SK-N-SH (cell line): Measurements from ENCODE around the gene IPPK. TPM values are rescaled to one million over a fixed set of nuclear protein-coding genes. Genes with fewer than 3 reads are reported as not detected.

Source experiments
- CTCF ChIA-PET: fragments of 300-600, 350-600 bp; formaldehyde crosslinking; extraction: SDS; loops from one replicate; lab custom pipeline; 2021; lab: Yijun Ruan, JAX
- POLR2A ChIA-PET: fragments of 350-600 bp; sonication (Branson Sonifier 250); formaldehyde crosslinking; extraction: SDS; loops from one replicate; lab custom pipeline; 2020; ENCODE audit warnings: antibody characterized with exemption, inconsistent platforms; lab: Yijun Ruan, JAX
- DNase-seq: peaks from one replicate; pipeline ENCODE4 v3.0.0; 2012
- H2AFZ ChIP-seq: fragments of 200-600 bp; sonication (generic); 2 replicates; pipeline ENCODE4 v1.8.1; 2016; ENCODE audit warnings: antibody characterized with exemption, mild to moderate bottlenecking, low read depth
- H3F3A ChIP-seq: fragments of 200-600 bp; sonication (generic); replicated peaks from 2 replicates; pipeline ENCODE3; 2016; ENCODE audit warnings: antibody characterized with exemption, mild to moderate bottlenecking; ENCODE audit not compliant: insufficient read depth
- H3K27ac ChIP-seq, 2 experiments: fragments of 200-500 bp in 1 of 2; fragments of 200-600 bp in 1 of 2; sonication (Bioruptor generic) in 1 of 2; sonication (generic), shearing (Covaris generic) in 1 of 2; 2 replicates each; pipeline versions ENCODE4 v1.5.1 to v1.6.1; 2014 to 2016; ENCODE audit warnings: low read depth in 2 of 2, inconsistent platforms in 1 of 2, low read length in 1 of 2, mild to moderate bottlenecking in 1 of 2, mixed read lengths in 1 of 2
- H3K27me3 ChIP-seq: fragments of 200-600 bp; sonication (generic), shearing (Covaris generic); 2 replicates; pipeline ENCODE4 v1.6.1; 2016; ENCODE audit warnings: mixed run types; ENCODE audit not compliant: insufficient read depth
- H3K36me3 ChIP-seq, 2 experiments: fragments of 200-500 bp in 1 of 2; fragments of 200-600 bp in 1 of 2; sonication (Bioruptor generic) in 1 of 2; sonication (generic) in 1 of 2; replicated peaks in 1 of 2; 2 replicates each; pipeline versions ENCODE3 to v1.5.1; 2014 to 2016; ENCODE audit warnings: low read length in 1 of 2, mild to moderate bottlenecking in 1 of 2; ENCODE audit not compliant: insufficient read depth in 2 of 2, control insufficient read depth in 1 of 2
- H3K4me1 ChIP-seq, 2 experiments: fragments of 200-500 bp in 1 of 2; fragments of 200-600 bp in 1 of 2; sonication (Bioruptor generic) in 1 of 2; sonication (generic), shearing (Covaris generic) in 1 of 2; 2 replicates each; pipeline versions ENCODE4 v1.5.1 to v1.6.1; 2014 to 2016; ENCODE audit warnings: low read depth in 1 of 2, low read length in 1 of 2, mixed run types in 1 of 2; ENCODE audit not compliant: insufficient read depth in 2 of 2, control insufficient read depth in 1 of 2
- H3K4me2 ChIP-seq: fragments of 200-600 bp; sonication (generic), shearing (Covaris generic); 2 replicates; pipeline ENCODE4 v1.6.1; 2017; ENCODE audit warnings: mixed run types
- H3K4me3 ChIP-seq, 2 experiments: fragments of 200-500 bp in 1 of 2; fragments of 200-600 bp in 1 of 2; sonication (Bioruptor generic) in 1 of 2; sonication (generic), shearing (Covaris generic) in 1 of 2; 2 replicates each; pipeline versions ENCODE4 v1.5.1 to v1.8.1; 2014 to 2016; ENCODE audit warnings: low read depth in 2 of 2, inconsistent platforms in 1 of 2, low read length in 1 of 2, mild to moderate bottlenecking in 1 of 2, mixed read lengths in 1 of 2, moderate library complexity in 1 of 2
- H3K79me2 ChIP-seq: fragments of 200-600 bp; sonication (generic); 2 replicates; pipeline ENCODE4 v1.8.1; 2017; ENCODE audit warnings: mild to moderate bottlenecking; ENCODE audit not compliant: insufficient read depth
- H3K9ac ChIP-seq: fragments of 200-600 bp; sonication (generic); 2 replicates; pipeline ENCODE4 v1.6.1; 2017; ENCODE audit warnings: mixed run types
- H3K9me2 ChIP-seq: fragments of 200-600 bp; sonication (generic); 2 replicates; pipeline ENCODE4 v1.6.1; 2017; ENCODE audit warnings: mixed run types
- H3K9me3 ChIP-seq: fragments of 200-600 bp; sonication (generic); 2 replicates; pipeline ENCODE4 v1.6.1; 2017; ENCODE audit warnings: mixed run types, mild to moderate bottlenecking, moderate library complexity
- H4K20me1 ChIP-seq: fragments of 200-600 bp; sonication (generic); 2 replicates; pipeline ENCODE4 v1.6.1; 2017; ENCODE audit warnings: mild to moderate bottlenecking, mixed run types; ENCODE audit not compliant: insufficient read depth
- FOXM1 ChIP-seq: IDR thresholded peaks from 2 replicates; pipeline ENCODE4 v1.4.0; 2012; ENCODE audit warnings: low read depth, mild to moderate bottlenecking
- GABPA ChIP-seq: IDR thresholded peaks from 2 replicates; pipeline ENCODE4 v1.4.0; 2012; ENCODE audit warnings: low read depth, mild to moderate bottlenecking
- GATA2 ChIP-seq: sonication (generic); formaldehyde crosslinking; IDR thresholded peaks from 2 replicates; pipeline ENCODE4 v1.5.0; 2020; ENCODE audit warnings: mild to moderate bottlenecking, missing genetic modification reagents
- JUND ChIP-seq: IDR thresholded peaks from 2 replicates; pipeline ENCODE4 v1.4.0; 2012
- MEF2A ChIP-seq: IDR thresholded peaks from 2 replicates; pipeline ENCODE4 v1.4.0; 2012; ENCODE audit warnings: low read depth, borderline replicate concordance
- MXI1 ChIP-seq: IDR thresholded peaks from 2 replicates; pipeline ENCODE4 v1.6.1; 2012; ENCODE audit warnings: mild to moderate bottlenecking, low read depth, low read length, improper control_type of control experiment
- POLR2AphosphoS5 ChIP-seq: IDR thresholded peaks from 2 replicates; pipeline ENCODE4 v1.6.1; 2012; ENCODE audit warnings: low read depth, low read length
- RAD21 ChIP-seq: IDR thresholded peaks from 2 replicates; pipeline ENCODE4 v1.6.1; 2012; ENCODE audit warnings: mild to moderate bottlenecking, low read length
- RCOR1 ChIP-seq: fragments of 150-350 bp; IDR thresholded peaks from 2 replicates; pipeline ENCODE4 v1.6.1; 2017; ENCODE audit warnings: antibody characterized with exemption, low read length
- RXRA ChIP-seq: IDR thresholded peaks from 2 replicates; pipeline ENCODE4 v1.4.0; 2012; ENCODE audit warnings: low read depth, mild to moderate bottlenecking, borderline replicate concordance
- SMC3 ChIP-seq: IDR thresholded peaks from 2 replicates; pipeline ENCODE4 v1.6.1; 2012; ENCODE audit warnings: low read depth, low read length, improper control_type of control experiment
- TAF1 ChIP-seq: IDR thresholded peaks from 2 replicates; pipeline ENCODE4 v1.6.1; 2012; ENCODE audit warnings: low read depth, mild to moderate bottlenecking, low read length, moderate library complexity, borderline replicate concordance
- TEAD4 ChIP-seq: IDR thresholded peaks from 2 replicates; pipeline ENCODE4 v1.4.0; 2012; ENCODE audit warnings: mild to moderate bottlenecking, borderline replicate concordance; ENCODE audit not compliant: insufficient read depth
- WGBS: methylation state at CpG from one replicate; pipeline ENCODE4 v1.1.6; 2017; ENCODE audit warnings: low lambda C conversion rate; 5-methylcytosine and 5-hydroxymethylcytosine counted together
- polyA plus RNA-seq, 3 experiments: library from polyadenylated mRNA; depleted of rRNA; stranded (reverse); fragments of >200 nt; gene quantifications; 2 replicates each; pipeline ENCODE4 v1.2.3, GENCODE V29; 2012
- TF ChIP-seq, protein P1 (sequence below): IDR thresholded peaks from 2 replicates; pipeline ENCODE4; 2012
- TF ChIP-seq, protein P2 (sequence below): fragments of 150-350 bp; IDR thresholded peaks from 2 replicates; pipeline ENCODE4 v1.6.1; 2017; ENCODE audit warnings: antibody characterized with exemption, low read length, low read depth, borderline replicate concordance
- TF ChIP-seq, protein P3 (sequence below): IDR thresholded peaks from 2 replicates; pipeline ENCODE4 v1.4.0; 2012; ENCODE audit warnings: low read depth, borderline replicate concordance
- TF ChIP-seq, protein P4 (sequence below): fragments of 150-350 bp; IDR thresholded peaks from 2 replicates; pipeline ENCODE4 v1.6.1; 2016; ENCODE audit warnings: mild to moderate bottlenecking, low read depth, low read length
- TF ChIP-seq, protein P5 (sequence below): IDR thresholded peaks from 2 replicates; pipeline ENCODE4 v1.4.0; 2012; ENCODE audit warnings: low read depth, borderline replicate concordance
- TF ChIP-seq, protein P6 (sequence below): fragments of 200-600 bp; sonication (generic); IDR thresholded peaks from 2 replicates; pipeline ENCODE4 v1.6.1; 2017; ENCODE audit warnings: antibody characterized with exemption, mild to moderate bottlenecking, moderate library complexity

Gene IPPK
- polyA plus RNA-seq, 1 of the 3 experiments (the other 2 are of a cell fraction): 16.5 TPM

DNA sequence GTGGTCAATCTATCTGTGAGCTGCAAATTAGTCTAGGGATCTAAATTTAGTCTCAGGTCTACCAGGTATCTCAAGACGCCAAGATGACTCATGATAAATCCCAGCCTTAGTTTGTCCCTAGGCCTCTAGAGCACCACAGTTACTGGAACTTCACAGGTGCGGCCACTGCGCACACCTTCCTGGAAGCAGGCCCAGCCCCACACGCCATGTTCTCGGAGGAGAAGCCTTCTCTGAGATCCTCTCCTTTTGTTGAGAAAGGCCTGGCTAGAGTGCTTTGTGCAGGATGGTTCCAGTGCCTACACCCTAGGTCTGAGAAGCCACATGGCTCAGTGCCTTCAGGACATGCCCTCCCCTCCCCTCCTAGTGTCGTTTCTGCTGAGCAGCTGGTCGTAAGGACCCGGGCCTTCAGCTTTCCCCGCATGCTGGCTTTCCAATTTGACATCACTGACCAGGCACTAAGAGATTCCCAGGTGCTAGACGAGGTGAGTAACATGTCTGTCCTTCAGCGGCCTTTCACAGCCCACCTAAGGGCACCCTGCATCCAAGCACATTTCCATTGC is 51.9 kb downstream of the IPPK start:
- TF ChIP-seq GATA2 (CRISPR knock-in tag) (no peak), RXRA (no peak), MXI1 (no peak)
- TF ChIP-seq, protein P1, sequence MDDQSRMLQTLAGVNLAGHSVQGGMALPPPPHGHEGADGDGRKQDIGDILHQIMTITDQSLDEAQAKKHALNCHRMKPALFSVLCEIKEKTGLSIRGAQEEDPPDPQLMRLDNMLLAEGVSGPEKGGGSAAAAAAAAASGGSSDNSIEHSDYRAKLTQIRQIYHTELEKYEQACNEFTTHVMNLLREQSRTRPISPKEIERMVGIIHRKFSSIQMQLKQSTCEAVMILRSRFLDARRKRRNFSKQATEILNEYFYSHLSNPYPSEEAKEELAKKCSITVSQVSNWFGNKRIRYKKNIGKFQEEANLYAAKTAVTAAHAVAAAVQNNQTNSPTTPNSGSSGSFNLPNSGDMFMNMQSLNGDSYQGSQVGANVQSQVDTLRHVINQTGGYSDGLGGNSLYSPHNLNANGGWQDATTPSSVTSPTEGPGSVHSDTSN: no peak
- TF ChIP-seq, protein P2, sequence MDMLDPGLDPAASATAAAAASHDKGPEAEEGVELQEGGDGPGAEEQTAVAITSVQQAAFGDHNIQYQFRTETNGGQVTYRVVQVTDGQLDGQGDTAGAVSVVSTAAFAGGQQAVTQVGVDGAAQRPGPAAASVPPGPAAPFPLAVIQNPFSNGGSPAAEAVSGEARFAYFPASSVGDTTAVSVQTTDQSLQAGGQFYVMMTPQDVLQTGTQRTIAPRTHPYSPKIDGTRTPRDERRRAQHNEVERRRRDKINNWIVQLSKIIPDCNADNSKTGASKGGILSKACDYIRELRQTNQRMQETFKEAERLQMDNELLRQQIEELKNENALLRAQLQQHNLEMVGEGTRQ: no peak
- TF ChIP-seq, all 33 proteins: peak for 0
- Histone ChIP-seq H3K4me3 (no peak overlapping the region), H3K27ac (no peak overlapping the region; a peak in 1 of 4 replicates), H3K27me3 (no peaks in the 10 kb centered on the region), H3K79me2 (no peaks in the 10 kb centered on the region), H3K9me2 (no peaks in the 10 kb centered on the region), H3F3A (no peaks in the 10 kb centered on the region), H4K20me1 (no peaks in the 10 kb centered on the region), H3K9me3 (no peaks in the 10 kb centered on the region), H3K4me2 (no peak overlapping the region), H3K9ac (no peak overlapping the region), H3K4me1 (no peaks in the 10 kb centered on the region; a peak in 2 of 4 replicates), H2AFZ (no peak overlapping the region), H3K36me3 (peaks cover 9 to 76% of the 10 kb centered on the region in 2 experiments)
- WGBS: 87% methylated on average over 10 of the region's 11 CpGs
- no peak for DNase-seq
- CTCF ChIA-PET: interaction anchor here (1.1 to 3.5 kb wide), 2 partner anchors 16 to 179 kb away, joined by 3 to 18 read pairs; no protein-coding TSS in a partner anchor
- POLR2A ChIA-PET: no interaction called here

DNA sequence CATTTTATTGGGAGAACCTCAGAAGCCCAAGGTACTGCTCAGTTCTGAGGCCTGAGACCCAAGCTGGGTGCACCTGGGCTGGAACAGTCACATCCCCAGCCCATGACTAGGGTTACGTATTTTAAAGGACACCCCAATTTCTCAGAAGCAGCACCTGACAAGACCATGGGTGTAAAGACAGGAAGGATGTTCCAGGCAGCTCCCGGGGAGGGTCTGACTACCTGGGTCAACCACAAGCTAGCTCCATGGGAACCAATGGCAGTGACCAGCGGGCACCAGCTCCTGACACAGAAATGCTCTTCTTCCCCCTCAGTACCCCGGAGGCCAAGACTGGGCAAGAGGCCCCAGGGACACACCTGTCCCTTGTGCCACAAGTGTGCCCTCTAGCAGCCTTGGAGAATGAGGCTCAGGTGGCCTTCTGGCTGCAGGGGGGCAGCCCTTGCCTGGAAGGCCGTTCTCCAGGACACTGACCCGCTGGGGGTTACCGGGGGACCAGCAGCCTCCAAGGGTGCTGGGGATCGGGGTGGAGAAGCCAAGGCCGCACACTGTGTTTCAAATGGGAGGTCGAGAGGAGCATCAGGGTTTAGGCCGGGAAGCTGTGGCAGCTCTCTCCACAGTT is 52.6 kb downstream of the IPPK start:
- H3F3A ChIP-seq: no peaks in the 10 kb centered on the region
- no peak overlapping the region for H3K9ac ChIP-seq
- no peak overlapping the region; a peak in 1 of 4 replicates for H3K27ac ChIP-seq
- H3K4me3 ChIP-seq: no peak overlapping the region
- ChIA-PET POLR2A (no interaction called here), CTCF (interaction anchor here (1.1 to 3.5 kb wide), 2 partner anchors 17 to 178 kb away, joined by 3 to 18 read pairs; no protein-coding TSS in a partner anchor)
- WGBS: 89% methylated on average over 7 of the region's 11 CpGs
- H3K36me3 ChIP-seq: peaks cover 9 to 79% of the 10 kb centered on the region in 2 experiments
- TF ChIP-seq RAD21 (no peak), GABPA (no peak), MXI1 (no peak), RCOR1 (no peak), JUND (no peak), TAF1 (no peak), FOXM1 (no peak), TEAD4 (no peak), POLR2AphosphoS5 (no peak), MEF2A (no peak), SMC3 (no peak)
- TF ChIP-seq, protein P3, sequence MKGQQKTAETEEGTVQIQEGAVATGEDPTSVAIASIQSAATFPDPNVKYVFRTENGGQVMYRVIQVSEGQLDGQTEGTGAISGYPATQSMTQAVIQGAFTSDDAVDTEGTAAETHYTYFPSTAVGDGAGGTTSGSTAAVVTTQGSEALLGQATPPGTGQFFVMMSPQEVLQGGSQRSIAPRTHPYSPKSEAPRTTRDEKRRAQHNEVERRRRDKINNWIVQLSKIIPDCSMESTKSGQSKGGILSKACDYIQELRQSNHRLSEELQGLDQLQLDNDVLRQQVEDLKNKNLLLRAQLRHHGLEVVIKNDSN: no peak
- TF ChIP-seq, protein P4, sequence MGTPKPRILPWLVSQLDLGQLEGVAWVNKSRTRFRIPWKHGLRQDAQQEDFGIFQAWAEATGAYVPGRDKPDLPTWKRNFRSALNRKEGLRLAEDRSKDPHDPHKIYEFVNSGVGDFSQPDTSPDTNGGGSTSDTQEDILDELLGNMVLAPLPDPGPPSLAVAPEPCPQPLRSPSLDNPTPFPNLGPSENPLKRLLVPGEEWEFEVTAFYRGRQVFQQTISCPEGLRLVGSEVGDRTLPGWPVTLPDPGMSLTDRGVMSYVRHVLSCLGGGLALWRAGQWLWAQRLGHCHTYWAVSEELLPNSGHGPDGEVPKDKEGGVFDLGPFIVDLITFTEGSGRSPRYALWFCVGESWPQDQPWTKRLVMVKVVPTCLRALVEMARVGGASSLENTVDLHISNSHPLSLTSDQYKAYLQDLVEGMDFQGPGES: no peak
- TF ChIP-seq, protein P5, sequence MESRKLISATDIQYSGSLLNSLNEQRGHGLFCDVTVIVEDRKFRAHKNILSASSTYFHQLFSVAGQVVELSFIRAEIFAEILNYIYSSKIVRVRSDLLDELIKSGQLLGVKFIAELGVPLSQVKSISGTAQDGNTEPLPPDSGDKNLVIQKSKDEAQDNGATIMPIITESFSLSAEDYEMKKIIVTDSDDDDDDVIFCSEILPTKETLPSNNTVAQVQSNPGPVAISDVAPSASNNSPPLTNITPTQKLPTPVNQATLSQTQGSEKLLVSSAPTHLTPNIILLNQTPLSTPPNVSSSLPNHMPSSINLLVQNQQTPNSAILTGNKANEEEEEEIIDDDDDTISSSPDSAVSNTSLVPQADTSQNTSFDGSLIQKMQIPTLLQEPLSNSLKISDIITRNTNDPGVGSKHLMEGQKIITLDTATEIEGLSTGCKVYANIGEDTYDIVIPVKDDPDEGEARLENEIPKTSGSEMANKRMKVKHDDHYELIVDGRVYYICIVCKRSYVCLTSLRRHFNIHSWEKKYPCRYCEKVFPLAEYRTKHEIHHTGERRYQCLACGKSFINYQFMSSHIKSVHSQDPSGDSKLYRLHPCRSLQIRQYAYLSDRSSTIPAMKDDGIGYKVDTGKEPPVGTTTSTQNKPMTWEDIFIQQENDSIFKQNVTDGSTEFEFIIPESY: no peak
- TF ChIP-seq, protein P6, sequence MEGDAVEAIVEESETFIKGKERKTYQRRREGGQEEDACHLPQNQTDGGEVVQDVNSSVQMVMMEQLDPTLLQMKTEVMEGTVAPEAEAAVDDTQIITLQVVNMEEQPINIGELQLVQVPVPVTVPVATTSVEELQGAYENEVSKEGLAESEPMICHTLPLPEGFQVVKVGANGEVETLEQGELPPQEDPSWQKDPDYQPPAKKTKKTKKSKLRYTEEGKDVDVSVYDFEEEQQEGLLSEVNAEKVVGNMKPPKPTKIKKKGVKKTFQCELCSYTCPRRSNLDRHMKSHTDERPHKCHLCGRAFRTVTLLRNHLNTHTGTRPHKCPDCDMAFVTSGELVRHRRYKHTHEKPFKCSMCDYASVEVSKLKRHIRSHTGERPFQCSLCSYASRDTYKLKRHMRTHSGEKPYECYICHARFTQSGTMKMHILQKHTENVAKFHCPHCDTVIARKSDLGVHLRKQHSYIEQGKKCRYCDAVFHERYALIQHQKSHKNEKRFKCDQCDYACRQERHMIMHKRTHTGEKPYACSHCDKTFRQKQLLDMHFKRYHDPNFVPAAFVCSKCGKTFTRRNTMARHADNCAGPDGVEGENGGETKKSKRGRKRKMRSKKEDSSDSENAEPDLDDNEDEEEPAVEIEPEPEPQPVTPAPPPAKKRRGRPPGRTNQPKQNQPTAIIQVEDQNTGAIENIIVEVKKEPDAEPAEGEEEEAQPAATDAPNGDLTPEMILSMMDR: no peak
- no peak overlapping the region for H2AFZ ChIP-seq
- no peaks in the 10 kb centered on the region for H3K9me3 ChIP-seq
- H3K27me3 ChIP-seq: no peaks in the 10 kb centered on the region
- no peaks in the 10 kb centered on the region for H3K9me2 ChIP-seq
- H3K4me1 ChIP-seq: no peaks in the 10 kb centered on the region; a peak in 2 of 4 replicates
- H3K4me2 ChIP-seq: no peak overlapping the region
- H4K20me1 ChIP-seq: no peaks in the 10 kb centered on the region
- no peak for DNase-seq
- no peaks in the 10 kb centered on the region for H3K79me2 ChIP-seq
